Mesenchymal stem cell (in vitro differentiated cells and primary cell): ENCODE measurements around the gene NAIF1.

Experiments used
- DNase-seq: peaks from one replicate; pipeline ENCODE4 v3.0.0-alpha.2; 2013
- H2AFZ ChIP-seq: one replicate; pipeline ENCODE4 v1.6.1; 2013; ENCODE audit warnings: low read depth, mild to moderate bottlenecking, control low read depth, inconsistent platforms, low read length, moderate library complexity
- H2AK5ac ChIP-seq: 2 replicates; pipeline ENCODE4 v1.6.1; 2013; ENCODE audit warnings: low read length, moderate library complexity, mild to moderate bottlenecking, inconsistent platforms; ENCODE audit not compliant: severe bottlenecking
- H2BK120ac ChIP-seq: one replicate; pipeline ENCODE4 v1.6.1; 2013; ENCODE audit warnings: low read depth, mild to moderate bottlenecking, inconsistent platforms, low read length, moderate library complexity
- H2BK12ac ChIP-seq, 2 experiments: one replicate each; pipeline ENCODE4 v1.6.1; 2013; ENCODE audit warnings: inconsistent platforms in 2 of 2, low read length in 2 of 2, mild to moderate bottlenecking in 2 of 2, moderate library complexity in 2 of 2, control low read depth in 1 of 2
- H2BK15ac ChIP-seq: one replicate; pipeline ENCODE4 v1.6.1; 2013; ENCODE audit warnings: mild to moderate bottlenecking, low read depth, inconsistent platforms; ENCODE audit not compliant: poor library complexity, severe bottlenecking
- H2BK5ac ChIP-seq: 2 replicates; pipeline ENCODE4 v1.6.1; 2013; ENCODE audit warnings: low read depth, mild to moderate bottlenecking, low read length, control low read depth, inconsistent platforms; ENCODE audit not compliant: poor library complexity, severe bottlenecking
- H3K14ac ChIP-seq, 2 experiments: one replicate each; pipeline ENCODE4 v1.6.1; 2013; ENCODE audit warnings: inconsistent platforms in 2 of 2, low read length in 2 of 2, control low read depth in 1 of 2, mild to moderate bottlenecking in 1 of 2, moderate library complexity in 1 of 2
- H3K18ac ChIP-seq, 2 experiments: one replicate each; pipeline ENCODE4 v1.6.1; 2013; ENCODE audit warnings: inconsistent platforms in 2 of 2, low read length in 2 of 2, control low read depth in 1 of 2, low read depth in 1 of 2, mild to moderate bottlenecking in 1 of 2
- H3K23ac ChIP-seq, 2 experiments: one replicate each; pipeline ENCODE4 v1.6.1; 2013; ENCODE audit warnings: inconsistent platforms in 2 of 2, low read length in 2 of 2, mild to moderate bottlenecking in 2 of 2, moderate library complexity in 2 of 2, control low read depth in 1 of 2
- H3K27ac ChIP-seq: 2 replicates; pipeline ENCODE4 v1.5.1; 2013; ENCODE audit warnings: mild to moderate bottlenecking, moderate library complexity, low read length, control low read depth, inconsistent platforms; ENCODE audit not compliant: poor library complexity, severe bottlenecking
- H3K27me3 ChIP-seq, 2 experiments: 2 replicates each; pipeline versions ENCODE4 v1.6.1 to v1.7.0; 2013; ENCODE audit warnings: low read length in 2 of 2, mild to moderate bottlenecking in 2 of 2, moderate library complexity in 2 of 2, control low read depth in 1 of 2, inconsistent platforms in 1 of 2; ENCODE audit not compliant: control insufficient read depth in 1 of 2, insufficient read depth in 1 of 2
- H3K36me3 ChIP-seq, 2 experiments: 2 replicates each; pipeline versions ENCODE4 v1.6.1 to v1.7.0; 2013; ENCODE audit warnings: low read length in 2 of 2, control low read depth in 1 of 2, inconsistent platforms in 1 of 2, low read depth in 1 of 2, mild to moderate bottlenecking in 1 of 2; ENCODE audit not compliant: insufficient read depth in 2 of 2, control insufficient read depth in 1 of 2
- H3K4ac ChIP-seq, 2 experiments: one replicate each; pipeline ENCODE4 v1.6.1; 2013; ENCODE audit warnings: inconsistent platforms in 2 of 2, low read length in 2 of 2, mild to moderate bottlenecking in 2 of 2, moderate library complexity in 2 of 2, control low read depth in 1 of 2, low read depth in 1 of 2
- H3K4me1 ChIP-seq: 2 replicates; pipeline ENCODE4 v1.6.1; 2013; ENCODE audit warnings: low read depth, low read length, control low read depth; ENCODE audit not compliant: control insufficient read depth, insufficient read depth
- H3K4me2 ChIP-seq: 2 replicates; pipeline ENCODE4 v1.6.1; 2013; ENCODE audit warnings: low read length, mild to moderate bottlenecking, inconsistent platforms; ENCODE audit not compliant: poor library complexity, severe bottlenecking
- H3K4me3 ChIP-seq, 2 experiments: 2 replicates each; pipeline versions ENCODE4 v1.5.1 to v1.7.0; 2013; ENCODE audit warnings: low read length in 2 of 2, mild to moderate bottlenecking in 2 of 2, control low read depth in 1 of 2, low read depth in 1 of 2; ENCODE audit not compliant: insufficient read depth in 1 of 2
- H3K79me1 ChIP-seq: replicated peaks from 2 replicates; pipeline ENCODE4 v1.6.1; 2013; ENCODE audit warnings: mild to moderate bottlenecking, control low read depth, low read length, inconsistent platforms; ENCODE audit not compliant: poor library complexity, severe bottlenecking
- H3K9ac ChIP-seq: 2 replicates; pipeline ENCODE4 v1.7.0; 2013; ENCODE audit warnings: mild to moderate bottlenecking, low read length, moderate library complexity
- H3K9me3 ChIP-seq: 2 replicates; pipeline ENCODE4 v1.7.0; 2013; ENCODE audit warnings: mild to moderate bottlenecking, low read length; ENCODE audit not compliant: control insufficient read depth
- H4K8ac ChIP-seq: one replicate; pipeline ENCODE4 v1.6.1; 2013; ENCODE audit warnings: inconsistent platforms, mild to moderate bottlenecking, low read length, moderate library complexity
- H4K91ac ChIP-seq: one replicate; pipeline ENCODE4 v1.6.1; 2013; ENCODE audit warnings: mild to moderate bottlenecking, low read length, inconsistent platforms
- WGBS: methylation state at CpG from one replicate; pipeline ENCODE4 v1.1.7; 2013; ENCODE audit warnings: mixed read lengths; 5-methylcytosine and 5-hydroxymethylcytosine counted together

Gene NAIF1

GRCh38 chr9:128077847-128078503 is 10.9 kb upstream of the NAIF1 start:
- 89% methylated on average over 5 of the region's 7 CpGs for WGBS

GRCh38 chr9:128073253-128073886 is 6.2 kb upstream of the NAIF1 start:
- 91% methylated on average over 5 of the region's 7 CpGs for WGBS

More at GRCh38 chr9:128077847-128078503, 10.9 kb upstream of the NAIF1 start:
- Histone ChIP-seq H2BK5ac (no peak overlapping the region), H3K79me1 (peaks cover 14% of the 10 kb centered on the region), H3K23ac (no peak overlapping the region), H3K27me3 (no peaks in the 10 kb centered on the region), H2BK12ac (peak overlapping the region; percentile 14 to 65), H2AK5ac (peak overlapping the region; percentile 47), H3K14ac (no peak overlapping the region), H3K4ac (peak overlapping the region in 1 of 2 experiments; percentile 47), H2BK15ac (no peak overlapping the region), H4K91ac (peak overlapping the region; percentile 27), H3K4me1 (peaks cover 18% of the 10 kb centered on the region), H3K4me3 (no peak overlapping the region), H3K27ac (no peak overlapping the region), H4K8ac (no peak overlapping the region), H2BK120ac (peak overlapping the region; percentile 54), H3K9me3 (no peaks in the 10 kb centered on the region), H3K36me3 (peaks cover 0 to 3% of the 10 kb centered on the region in 2 experiments), H3K4me2 (no peak overlapping the region), H3K18ac (peak overlapping the region; percentile 46 to 61), H3K9ac (no peak overlapping the region), H2AFZ (no peak overlapping the region)
- DNase-seq: peak; percentile 50

GRCh38 chr9:128072144-128073021 is 5.3 kb upstream of the NAIF1 start:
- Histone ChIP-seq H2BK5ac (no peak overlapping the region), H3K4me2 (peak overlapping the region; percentile 17), H3K14ac (no peak overlapping the region), H3K79me1 (peaks cover 17% of the 10 kb centered on the region), H2AFZ (no peak overlapping the region), H2BK15ac (no peak overlapping the region), H4K91ac (peak overlapping the region; percentile 25), H2AK5ac (peak overlapping the region; percentile 61), H3K18ac (peak overlapping the region; percentile 80 to 85), H2BK12ac (peak overlapping the region; percentile 6 to 35), H3K9me3 (no peaks in the 10 kb centered on the region), H3K9ac (peak overlapping the region; percentile 83), H3K4ac (peak overlapping the region in 1 of 2 experiments; percentile 95), H3K27ac (peak overlapping the region; percentile 81), H2BK120ac (peak overlapping the region; percentile 64), H3K27me3 (no peaks in the 10 kb centered on the region), H3K36me3 (peaks cover 0 to 3% of the 10 kb centered on the region in 2 experiments), H3K4me1 (peaks cover 11% of the 10 kb centered on the region), H4K8ac (peak overlapping the region; percentile 49), H3K4me3 (peak overlapping the region in 1 of 2 experiments; percentile 41), H3K23ac (no peak overlapping the region)
- WGBS: 6% methylated on average over 5 of the region's 5 CpGs
- DNase-seq: peak; percentile 94

More at GRCh38 chr9:128073253-128073886, 6.2 kb upstream of the NAIF1 start:
- no peak overlapping the region for H3K14ac ChIP-seq
- H2AK5ac ChIP-seq: no peak overlapping the region
- H3K18ac ChIP-seq: peak overlapping the region in 1 of 2 experiments; percentile 17
- no peaks in the 10 kb centered on the region for H3K27me3 ChIP-seq
- no peak overlapping the region for H3K23ac ChIP-seq
- no peak overlapping the region for H3K27ac ChIP-seq
- H2BK120ac ChIP-seq: no peak overlapping the region
- H4K8ac ChIP-seq: no peak overlapping the region
- no peak overlapping the region for H4K91ac ChIP-seq
- H2BK12ac ChIP-seq: peak overlapping the region in 1 of 2 experiments; percentile 54
- peak; percentile 66 for DNase-seq
- peak overlapping the region in 1 of 2 experiments; percentile 41 for H3K4me3 ChIP-seq
- peaks cover 11% of the 10 kb centered on the region for H3K4me1 ChIP-seq
- H3K79me1 ChIP-seq: peaks cover 20% of the 10 kb centered on the region
- H3K9ac ChIP-seq: peak overlapping the region; percentile 83
- peak overlapping the region; percentile 67 for H2BK15ac ChIP-seq
- H3K4me2 ChIP-seq: no peak overlapping the region
- H3K9me3 ChIP-seq: no peaks in the 10 kb centered on the region
- H2BK5ac ChIP-seq: no peak overlapping the region
- H3K4ac ChIP-seq: peak overlapping the region in 1 of 2 experiments; percentile 61
- H2AFZ ChIP-seq: no peak overlapping the region
- H3K36me3 ChIP-seq: peaks cover 0 to 3% of the 10 kb centered on the region in 2 experiments
